ENCODE data around the gene MACROD2. TPM values are rescaled to one million over a fixed set of nuclear protein-coding genes. Genes with fewer than 3 reads are reported as not detected.

MACROD2 gene
- total RNA-seq, 1 donor from 2014 or later = 1.6 TPM

- H3K36me3 ChIP-seq (ENCODE audit: control insufficient read depth, insufficient read depth, low read length) = no peaks in the 10 kb centered on the region
- TF ChIP-seq, protein P1, sequence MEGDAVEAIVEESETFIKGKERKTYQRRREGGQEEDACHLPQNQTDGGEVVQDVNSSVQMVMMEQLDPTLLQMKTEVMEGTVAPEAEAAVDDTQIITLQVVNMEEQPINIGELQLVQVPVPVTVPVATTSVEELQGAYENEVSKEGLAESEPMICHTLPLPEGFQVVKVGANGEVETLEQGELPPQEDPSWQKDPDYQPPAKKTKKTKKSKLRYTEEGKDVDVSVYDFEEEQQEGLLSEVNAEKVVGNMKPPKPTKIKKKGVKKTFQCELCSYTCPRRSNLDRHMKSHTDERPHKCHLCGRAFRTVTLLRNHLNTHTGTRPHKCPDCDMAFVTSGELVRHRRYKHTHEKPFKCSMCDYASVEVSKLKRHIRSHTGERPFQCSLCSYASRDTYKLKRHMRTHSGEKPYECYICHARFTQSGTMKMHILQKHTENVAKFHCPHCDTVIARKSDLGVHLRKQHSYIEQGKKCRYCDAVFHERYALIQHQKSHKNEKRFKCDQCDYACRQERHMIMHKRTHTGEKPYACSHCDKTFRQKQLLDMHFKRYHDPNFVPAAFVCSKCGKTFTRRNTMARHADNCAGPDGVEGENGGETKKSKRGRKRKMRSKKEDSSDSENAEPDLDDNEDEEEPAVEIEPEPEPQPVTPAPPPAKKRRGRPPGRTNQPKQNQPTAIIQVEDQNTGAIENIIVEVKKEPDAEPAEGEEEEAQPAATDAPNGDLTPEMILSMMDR (IDR thresholded peaks at IDR 0.05; ENCODE audit: insufficient read depth, low read length, severe bottlenecking) = no peak
- DNase-seq (ENCODE audit: low read depth) (no peak), FAIRE-seq (no peak)
- no peak overlapping the region for H3K4me3 ChIP-seq (ENCODE audit: low read depth, low read length)
- no peaks in the 10 kb centered on the region for H3K27me3 ChIP-seq (ENCODE audit: control insufficient read depth, insufficient read depth, low read length)
Measured at GRCh38 chr20:15710636-15711035, 1715.3 kb downstream of the MACROD2 start.

DNA sequence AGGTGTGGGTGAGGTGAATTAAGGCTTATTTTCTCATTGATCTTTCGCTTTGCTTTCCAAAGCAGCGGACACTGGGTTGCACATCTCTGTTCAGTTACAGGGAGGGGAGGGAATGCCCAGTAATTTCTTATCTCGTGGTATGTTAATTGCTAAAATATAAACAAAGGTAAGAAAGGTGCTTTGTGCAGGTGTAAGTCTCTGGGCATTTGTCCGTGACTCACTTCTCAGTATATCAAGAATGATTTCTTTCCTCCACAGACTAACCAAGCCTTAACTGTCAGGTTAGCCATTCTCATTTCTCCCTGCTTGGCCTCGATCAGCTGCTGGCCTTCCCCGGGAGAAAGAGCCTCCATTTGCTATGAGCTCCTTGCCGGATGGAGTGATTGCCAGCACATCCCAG is 1715.9 kb downstream of the MACROD2 start:
- Histone ChIP-seq H3K27me3 (ENCODE audit: control insufficient read depth, insufficient read depth, low read length) (no peaks in the 10 kb centered on the region), H3K4me3 (ENCODE audit: low read depth, low read length) (no peak overlapping the region), H3K36me3 (ENCODE audit: control insufficient read depth, insufficient read depth, low read length) (no peaks in the 10 kb centered on the region)
- FAIRE-seq = no peak
- DNase-seq (ENCODE audit: low read depth) = no peak
- TF ChIP-seq, protein P1 (IDR thresholded peaks at IDR 0.05; ENCODE audit: insufficient read depth, low read length, severe bottlenecking) = no peak

DNA sequence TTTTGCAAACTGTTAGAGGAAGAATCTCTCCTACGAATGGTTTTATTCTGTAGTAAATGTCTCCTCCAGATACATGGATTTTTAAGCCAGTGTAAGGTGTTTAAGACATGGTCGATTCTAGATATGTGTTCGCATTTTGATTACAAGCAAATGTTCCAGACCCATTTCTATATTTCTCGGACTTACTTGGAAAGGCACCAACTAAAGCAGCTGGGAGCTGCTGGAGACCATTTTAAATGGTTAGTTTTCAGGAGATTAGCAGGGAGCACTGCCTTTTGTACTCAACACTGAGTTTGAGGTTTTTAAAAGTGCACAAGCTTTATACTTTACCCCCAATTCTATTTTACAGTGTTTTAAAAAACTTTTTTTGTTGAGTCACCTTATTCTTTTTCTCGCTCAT is 1720.9 kb downstream of the MACROD2 start:
- H3K36me3 ChIP-seq (ENCODE audit: control insufficient read depth, insufficient read depth, low read length) = no peaks in the 10 kb centered on the region
- no peak for DNase-seq (ENCODE audit: low read depth)
- no peak for FAIRE-seq
- H3K4me3 ChIP-seq (ENCODE audit: low read depth, low read length) = no peak overlapping the region
- no peaks in the 10 kb centered on the region for H3K27me3 ChIP-seq (ENCODE audit: control insufficient read depth, insufficient read depth, low read length)
- TF ChIP-seq, protein P1 (IDR thresholded peaks at IDR 0.05; ENCODE audit: insufficient read depth, low read length, severe bottlenecking) = no peak

DNA sequence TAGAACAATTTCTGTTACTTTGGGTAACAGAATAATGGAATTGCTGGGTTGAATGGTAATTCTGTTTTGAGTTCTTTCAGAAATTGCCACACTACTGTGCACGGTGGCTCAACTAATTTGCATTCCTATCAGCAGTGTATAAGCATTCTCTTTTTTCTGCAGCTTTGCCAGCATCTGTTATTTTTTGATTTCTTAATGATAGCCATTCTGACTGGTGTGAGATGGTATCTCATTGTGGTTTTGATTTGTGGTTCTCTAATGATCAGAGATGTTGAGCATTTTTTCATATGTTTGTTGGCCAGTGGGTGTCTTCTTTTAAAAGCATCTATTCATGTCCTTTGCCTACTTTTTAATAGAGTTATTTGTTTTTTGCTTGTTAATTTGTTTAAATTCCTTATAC is 1731.1 kb downstream of the MACROD2 start:
- no peaks in the 10 kb centered on the region for H3K36me3 ChIP-seq (ENCODE audit: control insufficient read depth, insufficient read depth, low read length)
- no peaks in the 10 kb centered on the region for H3K27me3 ChIP-seq (ENCODE audit: control insufficient read depth, insufficient read depth, low read length)
- DNase-seq (ENCODE audit: low read depth) (no peak), FAIRE-seq (no peak)
- H3K4me3 ChIP-seq (ENCODE audit: low read depth, low read length) = no peak overlapping the region
- TF ChIP-seq, protein P1 (IDR thresholded peaks at IDR 0.05; ENCODE audit: insufficient read depth, low read length, severe bottlenecking) = no peak

GRCh38 chr20:15734052-15734451 is 1738.7 kb downstream of the MACROD2 start:
- no peaks in the 10 kb centered on the region for H3K27me3 ChIP-seq (ENCODE audit: control insufficient read depth, insufficient read depth, low read length)
- TF ChIP-seq, protein P1 (IDR thresholded peaks at IDR 0.05; ENCODE audit: insufficient read depth, low read length, severe bottlenecking) = no peak
- no peaks in the 10 kb centered on the region for H3K36me3 ChIP-seq (ENCODE audit: control insufficient read depth, insufficient read depth, low read length)
- no peak overlapping the region for H3K4me3 ChIP-seq (ENCODE audit: low read depth, low read length)
- no peak for DNase-seq (ENCODE audit: low read depth)
- no peak for FAIRE-seq

DNA sequence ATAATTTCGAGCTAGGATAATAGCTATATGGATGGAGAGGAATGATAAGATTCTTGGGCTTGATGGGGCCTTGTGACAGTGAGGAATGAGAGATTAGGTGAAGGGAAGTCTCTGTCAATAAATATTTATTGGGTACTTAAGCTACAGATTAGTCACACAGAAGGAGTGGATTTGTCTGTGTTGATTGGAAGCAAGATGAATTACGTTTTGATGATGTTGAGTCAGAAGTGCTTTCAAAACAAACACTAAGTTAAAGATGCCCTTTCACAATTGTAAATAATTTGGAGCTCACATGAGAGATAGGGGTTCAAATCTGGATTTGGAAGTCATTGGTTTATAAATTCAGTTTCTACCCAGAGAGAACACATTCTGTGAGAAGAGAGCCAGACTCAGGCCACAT is 1743.7 kb downstream of the MACROD2 start:
- DNase-seq (ENCODE audit: low read depth) (peak; percentile 44), FAIRE-seq (no peak)
- Histone ChIP-seq H3K36me3 (ENCODE audit: control insufficient read depth, insufficient read depth, low read length) (no peaks in the 10 kb centered on the region), H3K4me3 (ENCODE audit: low read depth, low read length) (no peak overlapping the region), H3K27me3 (ENCODE audit: control insufficient read depth, insufficient read depth, low read length) (no peaks in the 10 kb centered on the region)
- TF ChIP-seq, protein P1 (IDR thresholded peaks at IDR 0.05; ENCODE audit: insufficient read depth, low read length, severe bottlenecking) = no peak

All from bronchial epithelial cell (primary cell).